Fibroblast of mammary gland (primary cell): ENCODE data around the gene BNIP5.
"Not testable (repeated sequence)": the region's sequence is repeated elsewhere in the genome, so short reads cannot be mapped to it uniquely, and the experiment has no call there.

Source experiments
- DNase-seq: peaks from one replicate; pipeline ENCODE4 v3.0.0-alpha.2; 2010; ENCODE audit warnings: low read depth
- H3K4me3 ChIP-seq: 2 replicates; pipeline ENCODE4 v1.5.1; 2011; ENCODE audit warnings: low read depth, mild to moderate bottlenecking, low read length, moderate library complexity; ENCODE audit not compliant: control insufficient read depth
- TF ChIP-seq, protein P1 (sequence below): conservative IDR thresholded peaks from 2 replicates; pipeline ENCODE4 v1.5.1; 2011; ENCODE audit warnings: low read depth, low read length, inconsistent platforms; ENCODE audit not compliant: control insufficient read depth, insufficient read depth

Gene BNIP5

DNA sequence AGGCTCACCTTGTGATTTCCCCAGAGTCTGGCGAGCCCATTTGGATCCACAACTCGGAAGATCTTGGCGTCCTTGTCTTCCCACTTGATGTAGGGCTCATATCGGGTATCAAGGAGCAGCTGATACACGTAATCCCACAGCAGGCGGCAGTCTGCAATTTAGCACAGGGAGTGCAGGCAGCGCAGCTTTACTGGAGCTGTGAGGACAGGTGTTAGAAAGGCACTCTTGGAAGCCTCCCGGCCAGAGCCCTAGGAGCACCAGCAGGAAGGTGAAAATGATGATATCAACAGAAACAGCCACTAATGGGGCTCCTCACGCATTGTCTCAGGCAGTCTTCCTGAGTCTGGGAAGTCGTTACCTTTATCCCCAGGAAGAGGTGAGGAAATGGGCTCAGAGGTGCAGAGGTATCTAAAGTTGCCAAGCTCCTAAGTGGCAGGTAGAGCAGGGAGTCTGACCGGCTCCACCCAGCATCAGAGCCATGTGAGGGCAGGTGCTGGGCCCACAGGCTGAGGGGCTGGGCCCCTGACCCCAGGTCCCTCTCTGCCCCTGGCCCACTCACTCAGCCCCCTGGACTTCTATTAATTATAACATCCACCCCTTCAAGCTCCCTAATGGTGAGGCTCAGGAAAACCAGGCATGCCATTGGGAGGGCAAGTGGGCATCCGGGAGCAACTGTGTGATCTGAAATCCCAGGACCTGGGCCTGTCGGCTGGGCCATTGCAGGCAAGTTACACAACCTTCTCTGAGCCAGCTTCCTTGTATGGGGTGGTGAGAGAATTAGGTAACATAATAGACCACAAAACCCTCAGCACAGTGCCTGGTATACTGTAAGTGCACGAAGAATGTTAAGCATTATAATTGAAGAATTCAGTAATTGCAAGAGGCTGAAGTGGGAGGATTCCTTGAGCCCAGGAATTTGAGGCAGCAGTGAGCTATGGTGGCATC, 32.5 kb upstream of the BNIP5 start:
- DNase-seq, result peak; percentile 71
- no peak overlapping the region for H3K4me3 ChIP-seq
- TF ChIP-seq, protein P1, sequence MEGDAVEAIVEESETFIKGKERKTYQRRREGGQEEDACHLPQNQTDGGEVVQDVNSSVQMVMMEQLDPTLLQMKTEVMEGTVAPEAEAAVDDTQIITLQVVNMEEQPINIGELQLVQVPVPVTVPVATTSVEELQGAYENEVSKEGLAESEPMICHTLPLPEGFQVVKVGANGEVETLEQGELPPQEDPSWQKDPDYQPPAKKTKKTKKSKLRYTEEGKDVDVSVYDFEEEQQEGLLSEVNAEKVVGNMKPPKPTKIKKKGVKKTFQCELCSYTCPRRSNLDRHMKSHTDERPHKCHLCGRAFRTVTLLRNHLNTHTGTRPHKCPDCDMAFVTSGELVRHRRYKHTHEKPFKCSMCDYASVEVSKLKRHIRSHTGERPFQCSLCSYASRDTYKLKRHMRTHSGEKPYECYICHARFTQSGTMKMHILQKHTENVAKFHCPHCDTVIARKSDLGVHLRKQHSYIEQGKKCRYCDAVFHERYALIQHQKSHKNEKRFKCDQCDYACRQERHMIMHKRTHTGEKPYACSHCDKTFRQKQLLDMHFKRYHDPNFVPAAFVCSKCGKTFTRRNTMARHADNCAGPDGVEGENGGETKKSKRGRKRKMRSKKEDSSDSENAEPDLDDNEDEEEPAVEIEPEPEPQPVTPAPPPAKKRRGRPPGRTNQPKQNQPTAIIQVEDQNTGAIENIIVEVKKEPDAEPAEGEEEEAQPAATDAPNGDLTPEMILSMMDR, result no peak

DNA sequence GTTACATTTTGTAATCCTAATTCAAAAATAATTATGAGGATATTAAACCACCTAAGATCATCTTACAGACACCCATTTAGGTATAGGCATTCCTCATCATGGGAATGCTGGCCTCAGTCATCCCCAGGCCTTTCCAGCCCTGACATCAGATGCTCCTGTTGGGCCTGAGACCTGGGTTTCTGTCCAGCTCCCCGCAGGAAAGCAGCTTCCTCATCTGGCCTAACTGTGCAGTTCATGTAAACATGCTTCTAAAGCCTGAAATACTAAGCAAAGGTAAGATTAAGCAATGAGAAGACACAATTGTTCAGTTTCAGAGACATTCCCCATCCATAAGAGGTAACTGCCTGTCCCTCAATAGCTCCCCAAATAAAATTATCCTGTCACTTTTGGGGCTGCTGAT, 31.7 kb upstream of the BNIP5 start:
- no peak overlapping the region for H3K4me3 ChIP-seq
- DNase-seq, result no peak
- TF ChIP-seq, protein P1, result no peak

DNA sequence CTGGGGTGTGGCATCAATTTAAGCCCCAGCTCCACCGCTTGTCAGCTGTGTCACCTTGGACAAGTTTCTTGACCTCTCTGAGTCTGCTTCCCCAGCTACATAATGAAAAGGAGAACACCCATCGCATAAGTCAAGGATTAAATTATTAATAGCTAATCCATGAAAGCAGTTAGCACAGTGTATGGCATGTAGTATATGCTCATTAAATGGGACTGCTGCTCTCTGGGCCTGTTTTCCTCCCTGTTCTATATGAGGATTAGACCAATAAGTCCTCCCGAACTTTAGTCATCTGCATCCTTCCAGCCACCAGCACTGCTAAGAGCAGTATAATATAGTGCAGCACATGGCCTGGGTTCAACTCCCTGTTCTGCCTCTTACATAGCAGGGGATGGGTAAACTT, 31.1 kb upstream of the BNIP5 start:
- DNase-seq, result no peak
- no peak overlapping the region for H3K4me3 ChIP-seq
- TF ChIP-seq, protein P1, result no peak

DNA sequence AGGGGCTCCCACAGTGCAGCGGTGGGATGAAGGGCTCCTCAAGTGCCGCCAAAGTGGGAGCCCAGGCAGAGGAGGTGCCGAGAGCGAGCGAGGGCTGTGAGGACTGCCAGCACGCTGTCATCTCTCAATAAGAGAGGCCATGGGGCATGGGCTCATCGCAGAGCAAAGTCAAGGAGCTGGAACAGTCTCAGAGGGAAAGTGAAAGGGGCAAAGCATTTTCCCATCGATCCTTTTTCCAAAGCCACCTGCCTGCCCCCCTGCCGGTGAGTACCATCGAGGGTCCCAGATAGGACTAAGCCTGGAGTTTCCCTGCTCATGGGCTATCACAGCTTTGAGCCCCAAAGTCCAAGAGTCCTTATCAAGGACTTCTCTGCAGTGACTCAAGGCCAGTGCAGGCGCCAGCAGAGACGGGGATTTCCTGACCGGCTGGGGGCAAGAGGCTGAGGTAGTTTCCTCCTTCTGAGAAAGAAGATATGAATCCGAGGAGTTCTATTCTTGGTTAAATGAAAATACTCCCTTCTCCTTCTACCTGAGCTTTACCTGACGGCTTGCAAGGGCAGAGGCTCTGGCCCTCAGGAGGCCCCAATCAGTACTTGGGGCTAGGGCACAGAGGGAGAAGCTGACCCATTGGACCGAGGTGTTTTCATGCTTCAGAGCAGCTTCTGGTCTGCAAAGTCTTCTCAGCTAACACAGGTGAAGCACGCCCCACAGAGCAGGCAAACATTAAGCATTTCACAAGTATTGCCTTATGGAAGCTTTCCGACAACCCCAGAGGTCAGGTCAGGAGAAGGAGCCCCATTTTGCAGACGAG, 28.2 kb upstream of the BNIP5 start:
- DNase-seq, result no peak
- TF ChIP-seq, protein P1, result no peak
- H3K4me3 ChIP-seq, result no peak overlapping the region

DNA sequence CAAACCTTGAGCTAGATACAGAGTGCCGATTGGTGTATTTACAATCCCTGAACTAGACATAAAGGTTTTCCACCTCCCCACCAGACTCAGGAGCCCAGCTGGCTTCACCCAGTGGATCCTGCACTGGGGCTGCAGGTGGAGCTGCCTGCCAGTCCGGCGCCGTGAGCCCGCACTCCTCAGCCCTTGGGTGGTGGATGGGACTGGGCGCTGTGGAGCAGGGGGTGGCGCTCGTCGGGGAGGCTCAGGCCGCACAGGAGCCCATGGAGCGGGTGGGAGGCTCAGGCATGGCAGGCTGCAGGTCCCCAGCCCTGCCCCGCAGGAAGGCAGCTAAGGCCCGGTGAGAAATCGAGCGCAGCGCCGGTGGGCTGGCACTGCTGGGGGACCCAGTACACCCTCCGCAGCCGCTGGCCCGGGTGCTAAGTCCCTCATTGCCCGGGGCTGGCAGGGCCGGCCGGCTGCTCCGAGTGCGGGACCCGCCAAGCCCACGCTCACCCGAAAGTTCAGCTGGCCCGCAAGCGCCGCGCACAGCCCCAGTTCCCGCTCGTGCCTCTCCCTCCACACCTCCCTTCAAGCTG, 27.5 kb upstream of the BNIP5 start:
- DNase-seq, H3K4me3 ChIP-seq: not testable (repeated sequence)

DNA sequence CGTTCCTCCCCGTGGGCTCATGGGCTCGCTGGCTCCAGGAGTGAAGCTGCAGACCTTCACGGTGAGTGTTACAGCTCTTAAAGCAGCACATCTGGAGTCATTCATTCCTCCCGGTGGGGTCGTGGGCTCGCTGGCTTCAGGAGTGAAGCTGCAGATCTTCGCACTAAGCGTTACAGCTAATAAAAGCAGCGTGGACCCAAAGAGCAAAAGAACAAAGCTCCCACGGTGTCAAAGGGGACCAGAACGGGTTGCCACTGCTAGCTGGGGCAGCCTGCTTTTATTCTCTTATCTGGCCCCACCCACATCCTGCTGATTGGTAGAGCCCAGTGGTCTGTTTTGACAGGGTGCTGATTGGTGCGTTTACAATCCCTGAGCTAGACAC, 26.7 kb upstream of the BNIP5 start:
- DNase-seq, H3K4me3 ChIP-seq: not testable (repeated sequence)

DNA sequence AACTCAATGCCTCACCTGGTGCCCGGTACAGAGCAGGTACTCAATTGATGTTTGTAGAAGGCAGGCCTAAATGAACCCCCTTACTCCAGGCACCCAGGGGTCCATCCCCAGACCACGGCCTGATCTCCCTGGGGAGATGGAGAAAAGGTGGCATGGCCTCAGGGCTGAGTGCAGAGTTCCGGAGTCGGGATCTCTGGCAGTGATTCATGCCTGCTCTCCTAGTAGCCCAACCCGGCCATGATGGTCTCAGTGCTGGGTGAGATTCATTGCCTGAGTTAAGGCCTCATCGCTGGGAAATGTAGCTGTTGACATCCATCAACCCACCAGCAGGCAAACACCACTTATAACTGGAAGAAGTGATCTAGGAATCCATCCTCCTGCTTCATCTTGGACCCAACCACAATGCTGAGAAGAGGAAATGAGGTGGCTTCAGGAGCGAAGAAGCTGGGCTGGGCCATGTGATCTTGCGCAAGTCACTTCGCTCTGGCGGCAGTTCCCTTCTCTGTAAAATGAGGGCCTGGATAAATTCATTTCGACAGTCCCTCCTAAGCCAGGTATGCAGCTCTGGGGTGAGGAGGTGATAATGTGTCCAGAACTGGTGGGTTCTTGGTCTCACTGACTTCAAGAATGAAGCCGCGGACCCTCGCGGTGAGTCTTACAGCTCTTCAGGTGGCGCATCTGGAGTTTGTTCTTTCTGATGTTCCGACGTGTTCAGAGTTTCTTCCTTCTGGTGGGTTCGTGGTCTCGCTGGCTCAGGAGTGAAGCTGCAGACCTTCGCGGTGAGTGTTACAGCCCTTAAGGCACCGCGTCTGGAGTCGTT, 26.1 kb upstream of the BNIP5 start:
- TF ChIP-seq, protein P1, result no peak
- H3K4me3 ChIP-seq, result no peak overlapping the region
- no peak for DNase-seq
